Chondrocyte (in vitro differentiated cells): ENCODE measurements around the gene UVRAG. TPM values are rescaled to one million over a fixed set of nuclear protein-coding genes. Genes with fewer than 3 reads are reported as not detected.
A peak's percentile ranks its signal among the peaks of the same experiment; 100 is the strongest.

Experiments used
- DNase-seq: peaks from one replicate; pipeline ENCODE4 v3.0.0; 2021; ENCODE audit warnings: mixed read lengths, low spot score
- H3K27ac Mint-ChIP-seq: one replicate; pipeline ENCODE4 v1.8.0; 2021; ENCODE audit warnings: mild to moderate bottlenecking, moderate library complexity, mixed read lengths; ENCODE audit not compliant: unreplicated experiment
- H3K27me3 Mint-ChIP-seq: 2 replicates; pipeline ENCODE4 v1.8.0; 2021; ENCODE audit warnings: low read depth, mixed read lengths
- H3K36me3 Mint-ChIP-seq: 2 replicates; pipeline ENCODE4 v1.8.0; 2021; ENCODE audit warnings: low read depth, mixed read lengths
- H3K4me1 Mint-ChIP-seq: 2 replicates; pipeline ENCODE4 v1.8.0; 2021; ENCODE audit warnings: low read depth, mild to moderate bottlenecking, mixed read lengths
- H3K4me3 Mint-ChIP-seq: one replicate; pipeline ENCODE4 v1.8.0; 2021; ENCODE audit warnings: mild to moderate bottlenecking, moderate library complexity, mixed read lengths; ENCODE audit not compliant: unreplicated experiment
- H3K9me3 Mint-ChIP-seq: 2 replicates; pipeline ENCODE4 v1.8.0; 2021; ENCODE audit warnings: low read depth, mixed read lengths
- total RNA-seq: library from RNA; stranded (reverse); gene quantifications from 3 replicates; pipeline ENCODE4 v1.2.1, GENCODE V29; 2021
- TF ChIP-seq, protein P1 (sequence below): fragments of 200-600 bp; sonication (generic); IDR thresholded peaks from 2 replicates; pipeline ENCODE4 v1.5.0; 2021; ENCODE audit warnings: antibody characterized with exemption, mild to moderate bottlenecking, moderate library complexity

The UVRAG gene
- total RNA-seq, 1 donor from 2014 or later, result 16.9 TPM

GRCh38 chr11:76162336-76163288 is 347.6 kb downstream of the UVRAG start:
- peaks cover 27% of the 10 kb centered on the region for H3K4me1 Mint-ChIP-seq
- no peak overlapping the region for H3K27ac Mint-ChIP-seq
- H3K36me3 Mint-ChIP-seq, result no peaks in the 10 kb centered on the region

DNA sequence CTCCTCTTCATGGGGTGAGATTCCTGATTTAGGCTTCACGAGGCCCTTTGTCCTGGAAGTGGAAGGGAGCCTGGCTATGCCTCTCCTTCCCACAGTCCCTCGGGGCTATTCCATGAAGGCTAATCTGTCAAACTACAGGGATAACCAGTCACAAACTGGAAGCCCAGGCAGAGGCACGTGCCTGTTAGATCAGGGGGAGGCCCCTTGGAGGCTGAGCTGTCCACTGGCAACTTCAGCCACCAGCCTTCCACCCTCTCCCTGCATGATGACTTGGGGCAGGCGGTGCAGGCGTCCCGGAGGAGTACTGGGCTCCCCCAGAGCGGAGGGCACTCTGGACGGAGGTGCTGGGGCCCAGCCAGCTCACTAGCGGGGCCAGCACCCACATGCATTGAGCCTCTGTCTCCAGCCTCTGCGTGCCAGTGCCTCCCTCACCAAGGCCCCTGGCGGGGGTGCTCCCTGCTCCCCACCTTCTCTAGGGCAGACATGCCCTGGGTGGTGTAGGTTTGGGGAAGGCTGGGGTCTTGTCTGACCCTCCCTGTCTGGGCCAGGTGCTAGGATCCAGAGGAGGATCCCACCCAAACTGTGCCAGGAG is 348.4 kb downstream of the UVRAG start:
- H3K4me1 Mint-ChIP-seq, result peaks cover 28% of the 10 kb centered on the region
- TF ChIP-seq, protein P1, sequence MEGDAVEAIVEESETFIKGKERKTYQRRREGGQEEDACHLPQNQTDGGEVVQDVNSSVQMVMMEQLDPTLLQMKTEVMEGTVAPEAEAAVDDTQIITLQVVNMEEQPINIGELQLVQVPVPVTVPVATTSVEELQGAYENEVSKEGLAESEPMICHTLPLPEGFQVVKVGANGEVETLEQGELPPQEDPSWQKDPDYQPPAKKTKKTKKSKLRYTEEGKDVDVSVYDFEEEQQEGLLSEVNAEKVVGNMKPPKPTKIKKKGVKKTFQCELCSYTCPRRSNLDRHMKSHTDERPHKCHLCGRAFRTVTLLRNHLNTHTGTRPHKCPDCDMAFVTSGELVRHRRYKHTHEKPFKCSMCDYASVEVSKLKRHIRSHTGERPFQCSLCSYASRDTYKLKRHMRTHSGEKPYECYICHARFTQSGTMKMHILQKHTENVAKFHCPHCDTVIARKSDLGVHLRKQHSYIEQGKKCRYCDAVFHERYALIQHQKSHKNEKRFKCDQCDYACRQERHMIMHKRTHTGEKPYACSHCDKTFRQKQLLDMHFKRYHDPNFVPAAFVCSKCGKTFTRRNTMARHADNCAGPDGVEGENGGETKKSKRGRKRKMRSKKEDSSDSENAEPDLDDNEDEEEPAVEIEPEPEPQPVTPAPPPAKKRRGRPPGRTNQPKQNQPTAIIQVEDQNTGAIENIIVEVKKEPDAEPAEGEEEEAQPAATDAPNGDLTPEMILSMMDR, result no peak
- DNase-seq, result no peak
- no peaks in the 10 kb centered on the region for H3K9me3 Mint-ChIP-seq
- no peaks in the 10 kb centered on the region for H3K36me3 Mint-ChIP-seq
- no peak overlapping the region for H3K4me3 Mint-ChIP-seq
- H3K27me3 Mint-ChIP-seq, result no peaks in the 10 kb centered on the region
- no peak overlapping the region for H3K27ac Mint-ChIP-seq

More at GRCh38 chr11:76162336-76163288, 347.6 kb downstream of the UVRAG start:
- Mint-ChIP-seq H3K27me3 (no peaks in the 10 kb centered on the region), H3K9me3 (no peaks in the 10 kb centered on the region), H3K4me3 (no peak overlapping the region)
- TF ChIP-seq, protein P1, result no peak
- peak; percentile 68 for DNase-seq

DNA sequence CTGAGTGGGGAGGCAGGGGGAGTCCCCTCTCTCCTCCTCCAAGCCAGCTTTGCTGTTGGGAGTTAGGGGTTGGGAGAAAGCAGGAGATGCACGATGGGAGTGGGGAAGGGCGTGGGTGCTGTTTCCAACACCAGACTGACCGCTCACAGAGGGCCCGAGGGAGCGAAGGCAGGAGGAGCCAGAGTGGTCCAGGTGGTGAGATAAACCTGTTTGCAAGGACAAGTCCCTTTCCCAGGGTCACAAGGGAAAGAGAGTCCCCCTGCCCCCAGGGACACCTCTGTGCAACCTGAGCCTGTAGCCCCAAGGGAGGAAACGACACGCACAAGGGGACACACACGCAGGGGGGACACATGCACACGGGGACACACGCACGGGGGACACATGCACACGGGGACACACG is 349.1 kb downstream of the UVRAG start:
- H3K4me3 Mint-ChIP-seq, result no peak overlapping the region
- H3K9me3 Mint-ChIP-seq, result no peaks in the 10 kb centered on the region
- peaks cover 32% of the 10 kb centered on the region for H3K4me1 Mint-ChIP-seq
- TF ChIP-seq, protein P1, result no peak
- no peak for DNase-seq
- no peak overlapping the region for H3K27ac Mint-ChIP-seq
- H3K36me3 Mint-ChIP-seq, result no peaks in the 10 kb centered on the region
- no peaks in the 10 kb centered on the region for H3K27me3 Mint-ChIP-seq

GRCh38 chr11:76164861-76165751 is 350.1 kb downstream of the UVRAG start:
- DNase-seq, result no peak
- Mint-ChIP-seq H3K9me3 (no peaks in the 10 kb centered on the region), H3K4me3 (no peak overlapping the region), H3K36me3 (no peaks in the 10 kb centered on the region), H3K27ac (no peak overlapping the region), H3K27me3 (no peaks in the 10 kb centered on the region), H3K4me1 (peaks cover 28% of the 10 kb centered on the region)
- TF ChIP-seq, protein P1, result no peak

- no peak overlapping the region for H3K27ac Mint-ChIP-seq
- peaks cover 19% of the 10 kb centered on the region for H3K4me1 Mint-ChIP-seq
- TF ChIP-seq, protein P1, result no peak
- no peaks in the 10 kb centered on the region for H3K36me3 Mint-ChIP-seq
- DNase-seq, result no peak
- no peak overlapping the region for H3K4me3 Mint-ChIP-seq
- H3K27me3 Mint-ChIP-seq, result no peaks in the 10 kb centered on the region
- H3K9me3 Mint-ChIP-seq, result no peaks in the 10 kb centered on the region
These were observed 351.3 kb downstream of the UVRAG start for GRCh38 chr11:76166314-76166713.
